ENCODE data around the gene KCNQ5.

Gene KCNQ5

DNA sequence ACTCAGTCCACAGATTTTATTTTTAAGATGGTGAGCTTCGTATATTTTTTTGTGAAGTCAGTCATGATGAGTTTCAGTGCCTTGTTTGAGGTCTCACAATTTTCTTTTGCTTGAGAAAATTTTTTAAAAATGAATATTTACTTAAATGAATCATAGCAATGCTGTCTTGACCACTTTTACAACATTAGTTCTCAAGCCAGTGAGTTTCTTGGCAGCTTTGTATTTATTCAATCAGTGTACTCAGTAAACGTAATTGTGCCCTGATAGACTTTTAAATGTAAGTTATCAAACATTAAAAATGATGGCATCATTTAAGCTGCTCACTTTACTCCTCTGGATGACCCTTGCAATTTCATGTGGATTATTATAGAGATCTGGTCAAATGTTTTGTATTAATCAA lies 342.1 kb downstream of the KCNQ5 start:
- no peak for DNase-seq
- no peak overlapping the region for H2AK5ac ChIP-seq (ENCODE audit: low read length)
- H3K23ac ChIP-seq (ENCODE audit: low read length), result no peak overlapping the region
- H3K4me3 ChIP-seq (ENCODE audit: low read depth, low read length), result no peak overlapping the region
- H4K12ac ChIP-seq (ENCODE audit: low read depth, low read length), result no peak overlapping the region
- no peak overlapping the region for H3K18ac ChIP-seq (ENCODE audit: low read length)
- no peak overlapping the region for H3K4ac ChIP-seq (ENCODE audit: low read depth, low read length)
- H3K27ac ChIP-seq (ENCODE audit: low read depth, low read length), result no peak overlapping the region
- H3K9ac ChIP-seq (ENCODE audit: low read length), result no peak overlapping the region
- no peaks in the 10 kb centered on the region for H3K4me1 ChIP-seq (ENCODE audit: control insufficient read depth in 1 of 2, insufficient read depth in 2 of 2, low read length in 2 of 2)
- no peak overlapping the region for H4K8ac ChIP-seq (ENCODE audit: low read depth, low read length)
- H3K14ac ChIP-seq (ENCODE audit: low read length), result no peak overlapping the region
- H4K91ac ChIP-seq (ENCODE audit: low read depth, low read length), result no peak overlapping the region
- H3K36me3 ChIP-seq (ENCODE audit: control insufficient read depth in 1 of 2, insufficient read depth in 2 of 2, low read length in 2 of 2), result no peaks in the 10 kb centered on the region
- H2AFZ ChIP-seq (ENCODE audit: insufficient read depth, low read length, poor library complexity), result no peak overlapping the region
- H3K79me1 ChIP-seq (ENCODE audit: low read length), result no peaks in the 10 kb centered on the region
- no peak overlapping the region for H3K4me2 ChIP-seq (ENCODE audit: low read length)
- H2BK5ac ChIP-seq (ENCODE audit: low read depth, low read length, poor library complexity), result no peak overlapping the region
- no peak overlapping the region for H2BK12ac ChIP-seq (ENCODE audit: low read length)
- no peak overlapping the region for H2BK120ac ChIP-seq (ENCODE audit: insufficient read depth, low read length, poor library complexity)
- WGBS (ENCODE audit: extremely low coverage, insufficient coverage, insufficient read length), result no CpG with 5 or more reads among the region's 2 CpGs
- no peaks in the 10 kb centered on the region for H3K79me2 ChIP-seq (ENCODE audit: control insufficient read depth, insufficient read depth, low read length, poor library complexity)
- H3K27me3 ChIP-seq (ENCODE audit: insufficient read depth, low read length), result no peaks in the 10 kb centered on the region
- no peaks in the 10 kb centered on the region for H3K9me3 ChIP-seq (ENCODE audit: insufficient read depth, low read depth, low read length)

DNA sequence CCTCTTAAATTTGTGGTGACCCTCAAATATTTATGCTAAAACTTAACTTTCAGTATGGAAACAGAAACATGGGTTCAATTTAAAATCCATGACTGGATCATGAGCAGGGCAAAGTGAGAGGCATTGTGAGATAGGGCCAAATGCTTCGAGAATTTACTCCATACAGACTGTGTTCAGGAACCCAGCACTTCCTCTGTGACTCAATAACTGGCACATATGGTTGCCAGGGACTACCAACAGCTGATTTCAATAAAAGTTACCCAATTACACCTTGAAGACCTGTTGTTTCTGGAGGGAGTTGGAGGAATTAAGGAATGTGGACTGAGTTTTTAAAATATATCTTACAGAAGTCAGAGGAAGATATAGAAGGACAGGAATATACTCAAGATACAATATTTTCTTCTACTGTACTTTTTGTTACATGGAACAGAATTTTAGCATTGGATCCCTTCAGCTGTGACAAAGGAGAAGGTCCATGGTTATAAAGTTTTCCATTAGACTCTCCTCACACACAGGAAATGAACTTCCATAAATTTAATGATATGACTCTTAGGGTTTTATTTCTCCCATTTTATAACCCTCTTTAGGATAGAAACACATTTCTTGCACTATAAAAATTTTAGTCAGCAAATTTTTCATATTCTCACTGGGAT lies 344.9 kb downstream of the KCNQ5 start:
- H3K4me3 ChIP-seq (ENCODE audit: low read depth, low read length), result no peak overlapping the region

DNA sequence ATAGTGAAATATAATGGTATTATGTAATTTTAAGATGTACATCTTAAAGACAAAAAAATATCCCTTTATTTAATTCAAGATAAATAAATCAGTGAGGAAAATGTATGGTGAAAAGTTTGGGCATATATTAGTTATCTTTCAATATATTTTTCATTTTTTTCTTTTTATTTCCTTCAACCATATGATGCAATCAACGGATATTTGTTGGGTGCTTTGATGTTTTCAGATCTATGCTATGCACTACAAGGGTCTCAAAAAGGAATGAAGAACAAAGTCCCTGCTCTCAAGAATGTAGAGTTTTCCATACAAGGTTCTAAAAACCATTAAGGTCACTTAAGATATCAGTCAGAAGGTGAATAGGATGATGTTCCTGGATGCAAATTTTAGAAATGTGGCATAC lies 345.5 kb downstream of the KCNQ5 start:
- Histone ChIP-seq H3K9ac (ENCODE audit: low read length) (no peak overlapping the region), H4K91ac (ENCODE audit: low read depth, low read length) (no peak overlapping the region), H3K23ac (ENCODE audit: low read length) (no peak overlapping the region), H3K27me3 (ENCODE audit: insufficient read depth, low read length) (no peaks in the 10 kb centered on the region), H3K4ac (ENCODE audit: low read depth, low read length) (no peak overlapping the region), H3K14ac (ENCODE audit: low read length) (no peak overlapping the region), H3K27ac (ENCODE audit: low read depth, low read length) (no peak overlapping the region), H3K36me3 (ENCODE audit: control insufficient read depth in 1 of 2, insufficient read depth in 2 of 2, low read length in 2 of 2) (no peaks in the 10 kb centered on the region), H2AK5ac (ENCODE audit: low read length) (no peak overlapping the region), H3K18ac (ENCODE audit: low read length) (no peak overlapping the region), H3K4me3 (ENCODE audit: low read depth, low read length) (no peak overlapping the region), H2AFZ (ENCODE audit: insufficient read depth, low read length, poor library complexity) (no peak overlapping the region), H3K4me2 (ENCODE audit: low read length) (no peak overlapping the region), H3K4me1 (ENCODE audit: control insufficient read depth in 1 of 2, insufficient read depth in 2 of 2, low read length in 2 of 2) (peaks cover 0 to 2% of the 10 kb centered on the region in 2 experiments), H2BK120ac (ENCODE audit: insufficient read depth, low read length, poor library complexity) (no peak overlapping the region), H3K79me1 (ENCODE audit: low read length) (no peaks in the 10 kb centered on the region), H4K8ac (ENCODE audit: low read depth, low read length) (no peak overlapping the region), H3K79me2 (ENCODE audit: control insufficient read depth, insufficient read depth, low read length, poor library complexity) (no peaks in the 10 kb centered on the region), H4K12ac (ENCODE audit: low read depth, low read length) (no peak overlapping the region), H2BK12ac (ENCODE audit: low read length) (no peak overlapping the region), H2BK5ac (ENCODE audit: low read depth, low read length, poor library complexity) (no peak overlapping the region), H3K9me3 (ENCODE audit: insufficient read depth, low read depth, low read length) (no peaks in the 10 kb centered on the region)
- WGBS (ENCODE audit: extremely low coverage, insufficient coverage, insufficient read length), result no CpG with 5 or more reads among the region's 1 CpG
- DNase-seq, result no peak

More for the DNA sequence above, 344.9 kb downstream of the KCNQ5 start:
- Histone ChIP-seq H3K23ac (ENCODE audit: low read length) (no peak overlapping the region), H2BK12ac (ENCODE audit: low read length) (no peak overlapping the region), H3K4ac (ENCODE audit: low read depth, low read length) (no peak overlapping the region), H3K9ac (ENCODE audit: low read length) (no peak overlapping the region), H2AFZ (ENCODE audit: insufficient read depth, low read length, poor library complexity) (no peak overlapping the region), H3K27me3 (ENCODE audit: insufficient read depth, low read length) (no peaks in the 10 kb centered on the region), H4K12ac (ENCODE audit: low read depth, low read length) (no peak overlapping the region), H3K18ac (ENCODE audit: low read length) (no peak overlapping the region), H4K91ac (ENCODE audit: low read depth, low read length) (no peak overlapping the region), H2BK120ac (ENCODE audit: insufficient read depth, low read length, poor library complexity) (no peak overlapping the region), H3K9me3 (ENCODE audit: insufficient read depth, low read depth, low read length) (no peaks in the 10 kb centered on the region), H3K14ac (ENCODE audit: low read length) (no peak overlapping the region), H3K4me2 (ENCODE audit: low read length) (no peak overlapping the region), H3K27ac (ENCODE audit: low read depth, low read length) (no peak overlapping the region), H2AK5ac (ENCODE audit: low read length) (no peak overlapping the region), H3K36me3 (ENCODE audit: control insufficient read depth in 1 of 2, insufficient read depth in 2 of 2, low read length in 2 of 2) (no peaks in the 10 kb centered on the region), H3K79me2 (ENCODE audit: control insufficient read depth, insufficient read depth, low read length, poor library complexity) (no peaks in the 10 kb centered on the region), H2BK5ac (ENCODE audit: low read depth, low read length, poor library complexity) (no peak overlapping the region), H3K79me1 (ENCODE audit: low read length) (no peaks in the 10 kb centered on the region), H4K8ac (ENCODE audit: low read depth, low read length) (no peak overlapping the region), H3K4me1 (ENCODE audit: control insufficient read depth in 1 of 2, insufficient read depth in 2 of 2, low read length in 2 of 2) (peaks cover 0 to 2% of the 10 kb centered on the region in 2 experiments)
- no peak for DNase-seq
- WGBS (ENCODE audit: extremely low coverage, insufficient coverage, insufficient read length), result no CpG with 5 or more reads among the region's 1 CpG

DNA sequence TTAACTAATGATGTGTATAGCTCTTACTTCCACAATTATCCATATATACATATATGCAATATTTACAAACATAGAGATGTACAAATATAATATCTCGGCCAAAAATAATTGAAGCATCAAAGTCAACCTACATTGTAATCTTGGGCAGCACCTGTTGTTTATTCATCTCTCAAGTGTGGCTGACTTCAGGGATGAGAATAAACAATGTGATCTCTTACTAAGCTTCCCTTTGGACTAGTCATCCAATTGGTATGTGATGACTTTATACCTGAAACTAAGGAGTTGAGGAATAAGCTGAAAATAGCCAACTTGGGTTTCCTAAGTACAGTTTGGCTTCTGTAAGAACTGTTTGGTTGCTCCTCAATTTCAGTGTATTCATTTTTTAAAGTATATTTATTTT lies 346.8 kb downstream of the KCNQ5 start:
- H3K36me3 ChIP-seq (ENCODE audit: control insufficient read depth in 1 of 2, insufficient read depth in 2 of 2, low read length in 2 of 2), result no peaks in the 10 kb centered on the region
- no peak overlapping the region for H3K14ac ChIP-seq (ENCODE audit: low read length)
- H3K27ac ChIP-seq (ENCODE audit: low read depth, low read length), result no peak overlapping the region
- no peak overlapping the region for H4K91ac ChIP-seq (ENCODE audit: low read depth, low read length)
- no peak overlapping the region for H4K12ac ChIP-seq (ENCODE audit: low read depth, low read length)
- DNase-seq, result peak in 1 of 2 donors; percentile 14
- H2BK12ac ChIP-seq (ENCODE audit: low read length), result no peak overlapping the region
- no peaks in the 10 kb centered on the region for H3K9me3 ChIP-seq (ENCODE audit: insufficient read depth, low read depth, low read length)
- H3K4ac ChIP-seq (ENCODE audit: low read depth, low read length), result no peak overlapping the region
- H3K18ac ChIP-seq (ENCODE audit: low read length), result no peak overlapping the region
- H3K4me2 ChIP-seq (ENCODE audit: low read length), result no peak overlapping the region
- no peak overlapping the region for H2AFZ ChIP-seq (ENCODE audit: insufficient read depth, low read length, poor library complexity)
- H3K23ac ChIP-seq (ENCODE audit: low read length), result no peak overlapping the region
- peaks cover 0 to 2% of the 10 kb centered on the region in 2 experiments for H3K4me1 ChIP-seq (ENCODE audit: control insufficient read depth in 1 of 2, insufficient read depth in 2 of 2, low read length in 2 of 2)
- no peaks in the 10 kb centered on the region for H3K27me3 ChIP-seq (ENCODE audit: insufficient read depth, low read length)
- no peak overlapping the region for H2AK5ac ChIP-seq (ENCODE audit: low read length)
- H3K4me3 ChIP-seq (ENCODE audit: low read depth, low read length), result no peak overlapping the region
- H2BK120ac ChIP-seq (ENCODE audit: insufficient read depth, low read length, poor library complexity), result no peak overlapping the region
- no peaks in the 10 kb centered on the region for H3K79me2 ChIP-seq (ENCODE audit: control insufficient read depth, insufficient read depth, low read length, poor library complexity)
- no CpG with 5 or more reads among the region's 1 CpG for WGBS (ENCODE audit: extremely low coverage, insufficient coverage, insufficient read length)
- H2BK5ac ChIP-seq (ENCODE audit: low read depth, low read length, poor library complexity), result no peak overlapping the region
- H4K8ac ChIP-seq (ENCODE audit: low read depth, low read length), result no peak overlapping the region
- no peaks in the 10 kb centered on the region for H3K79me1 ChIP-seq (ENCODE audit: low read length)
- H3K9ac ChIP-seq (ENCODE audit: low read length), result no peak overlapping the region
